AG04449 (cell line): ENCODE measurements around the gene EDARADD.

ENCODE experiments used
- CTCF ChIA-PET: fragments of 350-600 bp; formaldehyde crosslinking; extraction: SDS; loops from one replicate; lab custom pipeline; 2021; ENCODE audit warnings: antibody characterized with exemption; lab: Yijun Ruan, JAX
- POLR2A ChIA-PET: fragments of 400-600, 350-600 bp; formaldehyde crosslinking; extraction: SDS; loops from one replicate; lab custom pipeline; 2020; ENCODE audit warnings: antibody characterized with exemption, inconsistent platforms; lab: Yijun Ruan, JAX
- DNase-seq: peaks from one replicate; pipeline ENCODE4 v3.0.0-alpha.2; 2010; ENCODE audit warnings: low read depth, low spot score
- H3K4me3 ChIP-seq: 2 replicates; pipeline ENCODE4 v1.5.1; 2011; ENCODE audit warnings: low read depth, mild to moderate bottlenecking, control low read depth, low read length
- CTCF ChIP-seq: IDR thresholded peaks from one replicate; pipeline ENCODE4 v1.5.1; 2011; ENCODE audit warnings: mild to moderate bottlenecking, moderate library complexity, low read length, control low read depth, inconsistent platforms; ENCODE audit not compliant: insufficient read depth; ENCODE audit errors: missing control alignments

EDARADD gene

GRCh38 chr1:236509647-236510401 is 115.7 kb downstream of the EDARADD start:
- POLR2A ChIA-PET: no interaction called here
- CTCF ChIA-PET: no interaction called here
- DNase-seq: no peak
- no peak overlapping the region for H3K4me3 ChIP-seq
- TF ChIP-seq CTCF: no peak

- TF ChIP-seq CTCF: no peak
- ChIA-PET POLR2A (no interaction called here), CTCF (interaction anchor here (1.0 kb wide), 1 partner anchor 11 kb away, joined by 3 read pairs; no protein-coding TSS in a partner anchor)
- no peak for DNase-seq
- no peak overlapping the region for H3K4me3 ChIP-seq
Observed at GRCh38 chr1:236511735-236512418, 117.8 kb downstream of the EDARADD start.

- no peak overlapping the region for H3K4me3 ChIP-seq
- no peak for TF ChIP-seq CTCF
- no peak for DNase-seq
- POLR2A ChIA-PET: no interaction called here
- CTCF ChIA-PET: interaction anchor here (1.1 kb wide), 1 partner anchor 27 kb away, joined by 3 read pairs; no protein-coding TSS in a partner anchor
Observed at GRCh38 chr1:236514703-236515442, 120.8 kb downstream of the EDARADD start.

- POLR2A ChIA-PET: no interaction called here
- DNase-seq: no peak
- no peak overlapping the region for H3K4me3 ChIP-seq
- no peak for TF ChIP-seq CTCF
- CTCF ChIA-PET: interaction anchor here (1.1 kb wide), 1 partner anchor 27 kb away, joined by 3 read pairs; no protein-coding TSS in a partner anchor
Observed at GRCh38 chr1:236515443-236515958, 121.4 kb downstream of the EDARADD start.

- peak; percentile 77 for DNase-seq
- CTCF ChIA-PET: interaction anchor here (0.9 kb wide), 1 partner anchor 412 kb away, joined by 3 read pairs; no protein-coding TSS in a partner anchor
- no peak for TF ChIP-seq CTCF
- POLR2A ChIA-PET: interaction anchor here (0.6 to 1.4 kb wide), 3 partner anchors 14 to 278 kb away, joined by 3 to 5 read pairs (median 3); partner anchors contain the start of genes HEATR1 and MTR
- no peak overlapping the region for H3K4me3 ChIP-seq
Observed at GRCh38 chr1:236516929-236517704, 123.0 kb downstream of the EDARADD start.
